IPS DF 6.9 (cell line): ENCODE data around the gene EVPL.
"Not testable (repeated sequence)": the region's sequence is repeated elsewhere in the genome, so short reads cannot be mapped to it uniquely, and the experiment has no call there.

ENCODE experiments used
- DNase-seq: peaks from one replicate; pipeline ENCODE4 v3.0.0-alpha.2; 2013; ENCODE audit warnings: low read depth, low spot score
- H3K27ac ChIP-seq: one replicate; pipeline ENCODE4 v1.5.1; 2013; ENCODE audit warnings: low read length, control low read depth
- H3K27me3 ChIP-seq: 2 replicates; pipeline ENCODE4 v1.6.1; 2013; ENCODE audit warnings: mild to moderate bottlenecking, low read length; ENCODE audit not compliant: control insufficient read depth, insufficient read depth
- H3K36me3 ChIP-seq: 2 replicates; pipeline ENCODE4 v1.6.1; 2013; ENCODE audit warnings: low read length; ENCODE audit not compliant: control insufficient read depth, insufficient read depth
- H3K4me1 ChIP-seq: 2 replicates; pipeline ENCODE4 v1.6.1; 2013; ENCODE audit warnings: low read length; ENCODE audit not compliant: control insufficient read depth, insufficient read depth
- H3K4me3 ChIP-seq: 2 replicates; pipeline ENCODE4 v1.5.1; 2013; ENCODE audit warnings: mild to moderate bottlenecking, low read length
- H3K9me3 ChIP-seq: 2 replicates; pipeline ENCODE4 v1.6.1; 2013; ENCODE audit warnings: low read length, inconsistent platforms; ENCODE audit not compliant: control insufficient read depth, insufficient read depth
- whole genome bisulfite sequencing: extraction: QIAGEN DNeasy Blood & Tissue Kit; methylation state at CpG from one replicate; pipeline ENCODE4 v1.1.7; 2013; ENCODE audit warnings: mixed read lengths, missing lambda C conversion rate; ENCODE audit not compliant: insufficient read length, insufficient coverage; 5-methylcytosine and 5-hydroxymethylcytosine counted together

The EVPL gene

GRCh38 chr17:75979705-75980187 lies 47.4 kb downstream of the EVPL start:
- no peaks in the 10 kb centered on the region for H3K27me3 ChIP-seq
- H3K4me3 ChIP-seq = peak overlapping the region; percentile 58; the same call in 1 of the 2 replicates
- no peak for DNase-seq
- H3K4me1 ChIP-seq = peaks cover 6% of the 10 kb centered on the region
- no peaks in the 10 kb centered on the region for H3K9me3 ChIP-seq
- no peaks in the 10 kb centered on the region for H3K36me3 ChIP-seq
- no CpG with 5 or more reads among the region's 19 CpGs for WGBS
- H3K27ac ChIP-seq = peak overlapping the region; percentile 52

DNA sequence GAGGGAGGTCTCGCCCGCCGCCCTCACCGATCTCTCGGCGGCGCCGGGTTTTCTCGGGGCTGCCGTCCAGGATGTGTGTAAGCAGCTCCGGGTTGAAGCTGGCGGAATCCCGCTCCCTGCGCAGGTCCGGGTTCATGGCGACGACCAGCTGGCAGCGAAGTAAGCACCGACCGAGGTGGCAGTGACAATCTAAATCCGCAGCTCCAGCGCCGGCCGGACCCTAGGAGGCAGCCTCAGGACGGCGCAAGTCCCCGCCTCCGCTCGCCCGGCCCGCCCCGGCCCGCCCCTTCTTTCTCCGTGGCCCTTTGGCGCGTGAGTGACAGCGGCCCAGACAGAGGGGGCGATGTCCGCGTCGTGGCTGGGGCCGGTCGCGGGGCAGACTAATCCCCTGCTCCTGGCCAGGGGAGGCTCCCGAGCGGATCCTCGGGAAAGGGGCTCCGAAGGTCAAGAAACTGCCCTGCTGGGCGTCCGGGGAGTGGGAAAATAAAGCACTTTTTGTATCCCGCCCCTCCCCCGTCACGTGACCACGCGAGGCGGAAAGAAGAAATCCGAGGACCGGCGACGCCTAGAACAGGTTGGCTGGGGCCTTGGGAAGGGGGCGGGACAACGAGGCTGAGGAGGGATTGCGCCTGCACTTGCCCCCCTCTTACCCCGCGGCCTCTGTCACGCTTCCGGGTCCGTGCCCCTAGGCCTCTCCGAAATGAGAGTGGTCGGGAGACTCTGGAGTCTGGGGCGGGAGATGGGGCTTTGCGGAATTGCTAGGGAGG lies 48.0 kb downstream of the EVPL start, which contains the start of the genes ACOX1 and TEN1:
Gene ACOX1, minus strand, starts transcription at position 229 of the 767 bp plus-strand sequence. Its CDS starts 93 bp downstream, at position 136.
Gene TEN1, plus strand, starts transcription at position 303 of the 767 bp plus-strand sequence. CDS start 6,953 bp downstream, outside the sequence.
- no peaks in the 10 kb centered on the region for H3K9me3 ChIP-seq
- H3K36me3 ChIP-seq = no peaks in the 10 kb centered on the region
- peak; percentile 84 for DNase-seq
- peak within 1 kb of the TSS; percentile 58; the same call in 1 of the 2 replicates for H3K4me3 ChIP-seq
- no peaks in the 10 kb centered on the region for H3K27me3 ChIP-seq
- H3K27ac ChIP-seq = peak within 1 kb of the TSS; percentile 52
- no CpG with 5 or more reads among the region's 72 CpGs for WGBS
- H3K4me1 ChIP-seq = peaks cover 3% of the 10 kb centered on the region; the same call in 1 of the 2 replicates

- Histone ChIP-seq H3K36me3 (no peaks in the 10 kb centered on the region), H3K27ac (no peak overlapping the region), H3K4me1 (no peaks in the 10 kb centered on the region), H3K9me3 (no peaks in the 10 kb centered on the region), H3K4me3 (no peak overlapping the region), H3K27me3 (no peaks in the 10 kb centered on the region)
- 100% methylated on average over 1 of the region's 9 CpGs for WGBS
- DNase-seq = no peak
Measured at GRCh38 chr17:75976175-75976848, 50.8 kb downstream of the EVPL start.

- Histone ChIP-seq H3K27me3 (no peaks in the 10 kb centered on the region), H3K27ac (no peak overlapping the region), H3K4me3 (no peak overlapping the region), H3K4me1 (no peaks in the 10 kb centered on the region), H3K9me3 (no peaks in the 10 kb centered on the region), H3K36me3 (no peaks in the 10 kb centered on the region)
- DNase-seq = no peak
- no CpG with 5 or more reads among the region's 5 CpGs for WGBS
Measured at GRCh38 chr17:75975757-75976174, 51.3 kb downstream of the EVPL start.

- H3K4me3 ChIP-seq, H3K4me1 ChIP-seq, H3K9me3 ChIP-seq, H3K27me3 ChIP-seq, DNase-seq, H3K27ac ChIP-seq, H3K36me3 ChIP-seq: not testable (repeated sequence)
- 100% methylated on average over 1 of the region's 6 CpGs for WGBS
Measured at GRCh38 chr17:75975187-75975586, 51.9 kb downstream of the EVPL start.

DNA sequence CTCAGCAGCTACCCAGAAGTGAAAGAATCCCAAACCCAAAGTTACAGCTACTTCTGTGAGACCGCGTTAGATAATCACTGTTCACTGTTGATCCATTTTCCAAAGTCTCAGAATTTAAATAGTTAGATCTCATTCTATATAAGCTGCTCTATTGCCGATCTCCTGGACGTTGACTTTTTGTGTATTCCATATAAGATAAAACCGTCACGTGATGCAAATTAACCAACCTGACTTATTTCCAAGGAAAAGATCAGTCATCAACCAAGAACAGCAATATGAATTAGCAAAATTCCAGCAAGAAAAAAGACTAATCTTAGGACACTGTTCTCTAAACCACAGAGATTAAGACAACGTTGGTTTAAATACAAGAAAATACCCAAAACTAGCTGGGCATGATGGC lies 56.5 kb downstream of the EVPL start:
- no peak overlapping the region for H3K27ac ChIP-seq
- no peaks in the 10 kb centered on the region for H3K36me3 ChIP-seq
- H3K9me3 ChIP-seq = no peaks in the 10 kb centered on the region
- H3K27me3 ChIP-seq = no peaks in the 10 kb centered on the region
- DNase-seq = no peak
- H3K4me3 ChIP-seq = no peak overlapping the region
- no peaks in the 10 kb centered on the region for H3K4me1 ChIP-seq
- WGBS = no CpG with 5 or more reads among the region's 7 CpGs

DNA sequence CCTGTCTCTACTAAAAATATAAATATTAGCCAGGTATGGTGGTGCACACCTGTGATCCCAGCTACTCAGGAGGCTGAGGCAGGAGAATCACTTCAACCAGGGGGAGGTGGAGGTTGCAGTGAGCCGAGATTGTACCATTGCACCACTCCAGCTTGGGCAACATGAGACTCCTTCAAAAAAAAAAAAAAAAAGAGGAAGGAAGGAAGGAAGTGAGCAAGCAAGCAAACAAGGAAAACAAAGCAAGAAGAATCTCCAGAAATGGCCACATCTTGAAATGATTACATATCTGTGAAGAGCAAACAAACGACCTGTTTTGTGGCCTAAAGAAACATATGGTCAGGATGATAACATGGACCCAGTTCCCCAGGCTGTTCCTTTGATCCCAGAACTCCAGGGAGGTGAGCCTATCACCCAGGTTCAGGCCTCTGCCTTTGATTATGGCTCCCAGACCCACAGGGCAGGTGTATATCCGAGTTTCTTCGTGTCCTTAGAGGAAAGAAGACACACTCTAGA lies 57.0 kb downstream of the EVPL start:
- no CpG with 5 or more reads among the region's 4 CpGs for WGBS
- no peak overlapping the region for H3K27ac ChIP-seq
- no peaks in the 10 kb centered on the region for H3K36me3 ChIP-seq
- no peaks in the 10 kb centered on the region for H3K27me3 ChIP-seq
- no peak overlapping the region for H3K4me3 ChIP-seq
- H3K4me1 ChIP-seq = no peaks in the 10 kb centered on the region
- H3K9me3 ChIP-seq = no peaks in the 10 kb centered on the region
- no peak for DNase-seq

DNA sequence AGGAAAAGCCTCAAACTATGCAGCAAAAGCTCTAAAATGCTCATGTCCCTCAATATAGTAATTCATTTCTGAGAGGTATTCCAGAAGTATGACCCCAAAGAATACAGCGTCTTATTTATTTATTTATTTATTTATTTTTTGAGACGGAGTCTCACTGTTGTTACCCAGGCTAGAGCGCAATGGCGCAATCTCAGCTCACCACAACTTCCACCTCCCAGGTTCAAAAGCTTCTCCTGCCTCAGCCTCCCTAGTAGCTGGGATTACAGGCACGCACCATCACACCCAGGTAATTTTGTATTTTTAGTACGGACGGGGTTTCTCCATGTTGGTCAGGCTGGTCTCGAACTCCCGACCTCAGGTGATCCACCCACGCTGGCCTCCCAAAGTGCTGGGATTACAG lies 58.1 kb downstream of the EVPL start:
- H3K4me3 ChIP-seq, H3K27me3 ChIP-seq, H3K27ac ChIP-seq, H3K9me3 ChIP-seq, H3K4me1 ChIP-seq, H3K36me3 ChIP-seq, DNase-seq: not testable (repeated sequence)
- no CpG with 5 or more reads among the region's 10 CpGs for WGBS

- H3K27ac ChIP-seq = no peak overlapping the region
- no peaks in the 10 kb centered on the region for H3K27me3 ChIP-seq
- no peaks in the 10 kb centered on the region for H3K36me3 ChIP-seq
- no peak for DNase-seq
- WGBS = no CpG with 5 or more reads among the region's 6 CpGs
- H3K4me1 ChIP-seq = no peaks in the 10 kb centered on the region
- H3K9me3 ChIP-seq = no peaks in the 10 kb centered on the region
- no peak overlapping the region for H3K4me3 ChIP-seq
Measured at GRCh38 chr17:75965468-75965867, 61.6 kb downstream of the EVPL start.

DNA sequence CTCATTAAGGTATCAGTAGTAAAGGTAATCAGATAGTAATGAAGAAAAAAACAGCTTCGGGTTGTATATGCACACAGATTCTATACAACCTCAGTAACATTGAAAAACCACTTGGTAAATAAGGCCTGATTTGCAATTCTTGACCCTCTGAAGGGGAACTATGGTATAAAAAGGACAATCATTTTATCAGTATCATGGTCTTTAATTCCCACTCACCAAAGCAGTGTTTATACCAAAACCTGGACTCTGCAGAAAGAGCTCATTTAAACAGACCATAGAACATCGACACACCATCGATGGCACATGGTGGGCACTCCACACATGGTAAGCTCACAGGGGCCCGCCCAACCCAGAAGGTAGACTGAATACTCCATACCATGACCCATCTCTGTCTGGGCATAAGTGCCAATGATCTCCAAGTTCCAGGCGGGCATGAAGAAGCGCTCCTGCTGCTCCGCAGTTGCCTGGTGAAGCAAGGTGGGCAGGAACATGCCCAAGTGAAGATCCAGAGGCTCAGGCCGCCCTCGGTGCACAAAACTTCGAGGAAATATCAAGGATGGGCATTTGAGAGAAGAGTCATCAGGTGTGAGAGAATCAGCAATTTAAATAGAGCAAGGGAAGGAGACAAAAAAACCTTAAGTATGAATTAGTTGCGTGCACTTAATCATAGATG lies 67.1 kb downstream of the EVPL start:
- H3K36me3 ChIP-seq = no peaks in the 10 kb centered on the region; the same call in 1 of the 2 replicates
- H3K27me3 ChIP-seq = 0 out of 2 replicates have a peak, but pooled peaks cover 1% of the 10 kb centered on the region
- no peak overlapping the region for H3K4me3 ChIP-seq
- no peak overlapping the region for H3K27ac ChIP-seq
- no peaks in the 10 kb centered on the region for H3K9me3 ChIP-seq
- H3K4me1 ChIP-seq = peaks cover 4% of the 10 kb centered on the region
- no peak for DNase-seq
- WGBS = no CpG with 5 or more reads among the region's 11 CpGs
